Superior temporal gyrus (tissue), 1 donor: ENCODE data around the gene ST13.
"Not testable (repeated sequence)": the region's sequence is repeated elsewhere in the genome, so short reads cannot be mapped to it uniquely, and the experiment has no call there.

Source experiments
- DNase-seq: peaks from one replicate; pipeline ENCODE4 v3.0.0-alpha.2; 2016; ENCODE audit errors: extremely low spot score

The ST13 gene

DNA sequence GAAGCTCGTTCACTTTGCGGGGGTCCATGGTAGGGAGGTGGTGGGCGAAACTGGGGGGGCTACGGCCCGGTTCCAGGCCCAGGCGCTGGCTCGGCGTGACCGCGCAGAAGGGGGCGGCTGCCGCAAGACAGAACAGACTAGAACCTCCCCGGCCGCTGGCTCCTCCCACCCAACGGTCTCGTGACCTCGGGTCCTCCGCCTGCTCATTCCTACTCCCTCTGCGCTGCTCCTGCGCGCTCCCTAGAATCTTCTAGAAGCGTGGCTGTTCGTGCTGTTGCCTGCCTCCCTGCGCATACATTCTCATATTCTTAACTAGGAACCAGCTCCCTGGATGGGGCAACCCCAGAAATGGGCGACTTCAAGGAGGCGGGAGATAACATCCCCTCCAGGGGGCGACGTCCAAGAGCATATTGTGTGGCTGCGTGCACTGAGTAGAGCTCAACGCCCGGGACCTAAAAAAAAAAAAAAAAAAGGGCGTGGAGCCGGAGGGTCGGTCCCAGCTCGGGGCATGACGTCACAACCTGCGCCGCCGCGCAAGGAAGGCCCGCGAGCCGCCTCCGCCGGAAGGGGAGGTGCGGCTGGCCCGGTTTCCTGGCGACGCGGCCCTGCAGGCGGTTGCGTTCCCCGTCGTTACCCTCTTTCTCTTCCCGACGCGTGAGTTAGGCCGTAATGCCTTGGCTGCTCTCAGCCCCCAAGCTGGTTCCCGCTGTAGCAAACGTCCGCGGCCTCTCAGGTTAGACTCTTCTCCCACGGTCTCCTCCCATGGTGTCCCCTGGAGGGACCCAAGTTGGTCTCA lies at the start of gene ST13, which contains the start of gene XPNPEP3:
ST13 (minus strand) TSS at position 127 of the 796 bp plus-strand sequence; CDS start at position 28, 99 bp downstream.
XPNPEP3 (plus strand) TSS at position 636 of the 796 bp plus-strand sequence; CDS start at position 670, 34 bp downstream.
- peak; percentile 97 for DNase-seq

DNA sequence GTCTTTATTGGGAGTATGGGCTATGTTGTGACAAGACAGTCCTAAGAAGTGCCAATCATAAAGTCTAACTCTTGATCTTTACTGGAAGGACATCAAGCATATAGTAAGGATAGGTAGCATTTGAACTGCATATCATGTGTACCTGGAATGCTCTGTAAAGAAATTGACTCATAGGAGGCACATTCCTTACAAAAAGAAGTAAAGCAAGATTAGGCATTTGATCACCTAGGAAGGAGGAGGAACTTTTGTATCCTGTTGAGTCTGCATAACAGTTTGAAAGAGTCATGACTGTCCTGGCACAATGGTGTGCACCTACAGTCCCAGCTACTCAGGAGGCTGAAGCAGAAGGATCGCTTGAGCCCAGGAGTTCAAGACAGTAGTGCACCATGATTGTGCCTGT lies 47.7 kb upstream of the ST13 start:
- DNase-seq = no peak

DNA sequence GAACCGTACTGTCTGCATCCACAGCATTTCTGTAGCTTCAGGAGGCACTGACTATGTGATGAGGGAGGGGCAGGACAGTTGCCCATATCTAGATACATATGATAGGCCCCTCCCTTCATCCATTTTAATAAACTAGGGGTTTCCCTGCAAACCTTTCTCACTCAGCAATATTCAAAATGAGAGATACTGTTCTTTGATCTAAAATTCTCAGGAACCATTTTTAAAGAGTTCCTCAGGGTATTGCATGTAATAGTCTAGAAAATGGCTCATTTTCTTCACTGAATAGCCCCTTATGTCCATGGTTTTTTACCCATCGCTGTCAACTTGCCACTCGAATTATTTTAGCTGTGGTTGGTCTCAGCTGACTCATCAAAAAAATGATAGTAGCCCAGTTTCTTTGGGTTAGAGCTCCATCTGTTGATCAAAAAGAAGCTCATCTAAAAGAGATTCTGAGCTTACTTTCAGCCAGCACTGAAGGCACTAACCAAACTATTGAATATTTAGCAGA lies 42.5 kb upstream of the ST13 start:
- peak; percentile 85 for DNase-seq

DNA sequence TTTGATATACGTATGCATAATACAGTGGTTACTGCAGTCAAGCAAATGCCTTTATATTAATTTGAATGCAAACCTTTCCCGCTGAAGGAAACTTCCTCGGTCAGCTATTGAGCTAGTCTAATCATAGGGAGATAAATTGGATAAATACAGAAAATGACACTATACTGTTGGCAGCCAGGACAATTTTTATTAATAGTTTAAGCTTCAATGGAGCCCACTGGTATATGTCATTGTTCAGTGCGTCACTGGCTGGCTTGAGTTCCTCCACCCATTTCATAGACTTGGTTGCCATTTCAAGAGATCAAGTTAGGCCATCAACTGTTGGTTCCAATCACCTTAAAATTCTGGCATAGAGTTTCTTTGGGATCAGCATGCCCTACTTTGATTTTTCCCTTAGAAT lies 38.0 kb upstream of the ST13 start:
- DNase-seq = no peak

DNA sequence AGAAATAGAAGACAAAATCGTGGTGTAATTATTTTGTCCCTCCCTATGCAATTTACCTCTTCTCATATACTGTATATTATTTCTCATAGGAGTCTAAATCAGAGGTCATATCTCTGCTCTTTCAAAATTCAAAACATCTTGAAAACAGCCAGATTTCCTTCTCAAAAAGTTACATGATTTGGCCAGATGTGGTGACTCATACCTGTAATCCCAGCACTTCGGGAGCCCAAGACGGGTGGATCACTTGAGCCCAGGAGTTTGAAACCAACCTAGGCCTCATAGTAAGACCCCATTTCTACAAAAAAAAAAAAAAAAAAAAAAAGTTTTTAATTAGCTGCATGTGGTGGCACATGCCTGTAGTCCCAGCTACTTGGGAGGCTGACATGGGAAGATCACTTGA lies 34.4 kb upstream of the ST13 start:
- DNase-seq = no peak

DNA sequence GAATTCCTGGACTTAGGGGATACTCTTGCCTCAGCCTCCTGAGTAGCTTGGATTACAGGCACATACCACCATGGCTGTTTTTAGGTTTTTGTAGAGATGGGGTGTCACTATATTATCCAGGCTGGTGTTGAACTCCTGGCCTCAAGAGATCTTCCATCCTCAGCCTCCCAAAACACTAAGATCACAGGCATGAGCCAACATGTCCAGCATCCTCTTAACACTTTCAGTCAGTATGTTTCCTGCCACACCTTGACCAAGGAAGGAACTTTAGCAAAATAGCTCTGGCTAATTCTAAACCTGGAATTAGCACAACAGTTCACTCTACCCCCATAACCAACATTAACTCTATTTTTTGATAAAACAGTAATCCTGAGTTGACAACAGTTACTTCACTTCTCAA lies 32.7 kb upstream of the ST13 start:
- no peak for DNase-seq

DNA sequence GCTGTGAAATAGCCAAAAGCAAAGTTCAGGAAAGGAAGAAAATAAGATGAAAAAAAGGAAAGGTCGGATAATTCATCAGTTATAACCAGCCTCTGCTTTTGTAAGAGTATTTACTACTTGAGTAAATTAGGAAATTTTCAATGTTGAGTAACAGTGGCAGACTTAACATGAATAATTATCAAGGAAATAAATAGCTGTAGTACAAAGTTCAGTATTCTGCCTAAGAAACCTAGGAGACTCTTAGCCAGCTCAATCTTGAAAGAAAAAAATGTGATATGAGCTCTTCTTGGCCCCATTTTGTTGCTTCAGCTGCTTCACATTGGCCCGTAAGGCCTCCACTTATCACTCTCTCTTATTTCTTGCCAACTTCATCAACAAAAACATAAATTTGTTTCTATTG lies 22.5 kb upstream of the ST13 start:
- no peak for DNase-seq

DNA sequence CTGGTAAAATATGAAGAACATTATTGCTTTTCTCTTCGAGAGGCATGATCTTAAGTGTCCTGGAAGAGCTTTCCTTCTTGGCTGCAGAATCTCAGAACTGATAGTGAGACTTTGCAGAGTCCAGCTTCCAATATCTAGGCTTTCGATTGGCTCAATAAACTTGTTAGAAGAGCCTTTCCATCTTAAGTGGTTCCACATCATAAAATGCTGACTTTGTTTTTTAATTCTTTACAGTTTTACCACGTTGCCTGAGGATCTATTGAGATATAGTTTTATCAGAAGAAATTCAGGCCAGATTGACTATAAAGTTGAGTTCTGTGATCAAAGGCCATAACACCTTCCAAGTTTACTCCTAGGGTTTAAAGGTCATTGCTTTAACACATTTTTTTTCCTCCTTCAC lies 21.0 kb upstream of the ST13 start:
- DNase-seq = no peak

DNA sequence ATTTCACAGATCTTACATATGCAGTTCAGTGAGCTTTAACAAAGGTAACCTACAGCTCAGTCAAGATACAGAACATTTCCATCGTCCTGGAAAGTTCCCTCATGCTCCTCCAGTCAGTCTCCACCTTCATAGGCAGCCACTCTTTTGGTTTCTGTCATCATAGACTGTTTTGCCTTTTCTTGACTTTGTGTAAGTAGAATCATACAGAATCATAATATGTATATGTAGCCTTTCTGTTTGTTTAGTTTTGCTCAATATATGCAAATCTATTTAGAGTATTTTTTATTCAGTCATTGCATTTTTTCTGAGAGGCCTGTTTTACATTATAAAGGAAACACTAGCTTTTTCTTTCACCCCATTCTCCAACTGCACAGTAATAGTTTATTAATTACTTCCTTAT lies 20.5 kb upstream of the ST13 start:
- no peak for DNase-seq

DNA sequence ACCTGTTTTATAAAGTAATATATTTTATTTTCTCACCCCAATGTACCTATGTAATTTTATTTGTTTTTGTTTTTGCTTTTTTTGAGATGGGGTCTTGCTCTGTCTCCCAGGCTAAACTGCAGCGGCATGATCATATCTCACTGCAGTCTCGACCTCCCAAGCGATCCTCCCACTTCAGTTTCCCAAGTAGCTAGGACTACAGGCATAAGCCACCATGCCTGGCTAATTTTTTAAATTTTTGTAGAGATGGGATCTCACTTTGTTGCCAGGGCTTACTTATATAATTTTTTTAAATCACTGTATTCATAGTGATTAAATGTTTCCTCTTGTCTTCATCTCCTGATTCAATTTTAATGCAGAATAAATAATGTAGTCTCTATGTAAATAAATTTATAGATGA lies 18.7 kb upstream of the ST13 start:
- no peak for DNase-seq

DNA sequence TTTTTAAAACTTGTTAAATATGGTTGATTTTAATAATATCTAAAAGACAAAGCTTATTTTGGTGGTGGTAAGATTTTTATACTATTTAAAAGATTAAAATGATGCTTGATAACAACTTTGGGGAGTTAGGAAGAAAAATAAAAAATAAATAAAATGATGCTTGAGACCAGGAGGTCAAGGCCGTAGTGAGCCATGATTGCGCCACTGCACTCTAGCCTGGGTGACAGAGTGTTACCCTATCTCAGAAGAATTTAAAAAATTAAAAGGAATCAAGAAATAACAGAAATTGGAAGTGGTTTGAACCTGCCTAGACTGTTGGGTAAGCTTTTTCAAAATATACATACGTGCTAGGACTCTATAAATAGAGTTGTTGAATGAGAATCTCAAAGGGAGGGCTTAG lies 17.6 kb upstream of the ST13 start:
- no peak for DNase-seq

DNA sequence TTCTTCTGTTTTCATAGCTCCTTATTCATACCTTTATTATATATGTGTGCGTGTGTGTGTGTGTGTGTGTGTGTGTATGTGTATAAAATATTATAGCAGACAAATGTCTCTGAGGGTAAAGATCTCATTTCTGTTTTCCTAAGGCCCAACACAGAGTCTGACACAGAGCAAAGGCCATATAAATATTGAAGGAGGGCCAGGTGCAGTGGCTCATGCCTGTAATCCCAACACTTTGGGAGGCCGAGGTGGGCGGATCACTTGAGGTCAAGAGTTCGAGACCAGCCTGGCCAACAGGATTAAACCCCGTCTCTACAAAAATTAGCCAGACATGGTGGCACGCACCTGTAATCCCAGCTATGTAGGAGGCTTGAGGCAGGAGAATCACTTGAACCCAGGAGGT lies 11.9 kb upstream of the ST13 start:
- not testable (repeated sequence) for DNase-seq

DNA sequence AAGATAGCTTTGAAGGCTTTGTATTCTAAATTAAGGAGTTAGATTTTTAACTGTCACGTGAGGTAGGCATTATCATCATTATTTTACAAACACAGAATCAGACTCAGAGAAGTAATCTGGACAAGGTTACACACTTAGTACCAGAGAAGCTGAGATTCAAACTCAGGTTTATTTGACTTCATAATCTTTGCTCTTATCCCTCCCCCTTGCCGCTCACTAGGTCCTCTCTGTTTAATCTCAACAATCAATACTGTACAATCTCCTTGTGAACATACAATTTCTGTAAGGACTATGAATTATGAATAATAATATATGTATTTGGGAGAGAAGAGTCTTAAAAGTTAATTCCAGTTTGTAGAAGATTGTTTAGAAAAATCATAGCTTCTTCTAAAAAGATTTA lies 10.7 kb upstream of the ST13 start:
- DNase-seq = no peak

DNA sequence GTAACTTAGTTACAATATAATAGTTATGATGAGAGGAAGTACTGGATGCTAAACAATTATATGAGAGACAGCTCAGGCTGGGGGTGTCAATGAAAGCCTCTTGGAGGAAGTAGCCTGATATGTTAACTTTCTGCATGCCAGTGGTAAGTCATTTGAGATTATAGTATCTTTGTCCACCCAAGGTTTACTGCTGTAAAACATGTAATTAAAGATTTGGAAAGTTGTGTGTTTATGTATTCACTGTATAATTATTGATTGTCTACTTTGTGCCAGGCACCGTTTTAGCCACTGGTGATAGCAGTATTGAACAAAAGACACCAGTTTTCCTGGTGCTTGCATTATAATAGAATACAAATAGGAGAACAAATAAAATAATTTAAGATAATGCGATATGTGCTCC lies 6.1 kb upstream of the ST13 start:
- DNase-seq = no peak

DNA sequence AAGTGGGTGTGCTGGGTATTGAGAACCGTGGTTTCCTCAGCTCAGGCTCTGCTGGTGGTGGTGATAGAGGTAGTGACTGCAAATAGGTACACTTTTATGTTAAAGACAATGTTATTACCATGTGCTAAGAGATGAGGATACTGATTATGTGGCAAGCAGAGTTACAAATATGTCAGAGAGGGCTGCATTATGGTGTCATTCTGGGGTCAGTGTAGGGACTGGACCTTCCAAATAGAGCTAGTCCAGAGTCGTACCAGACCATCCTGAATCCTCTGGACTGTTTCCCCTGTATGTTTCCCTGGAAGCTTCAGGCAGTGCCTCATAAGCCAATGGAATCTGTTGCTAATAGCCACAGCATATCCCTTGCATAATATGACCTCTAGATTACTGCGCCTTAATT lies 5.6 kb upstream of the ST13 start, which contains the start of gene DNAJB7:
DNAJB7 (minus strand) TSS at position 101 of the 400 bp plus-strand sequence. CDS start 119 bp downstream, outside the sequence.
- DNase-seq = no peak

DNA sequence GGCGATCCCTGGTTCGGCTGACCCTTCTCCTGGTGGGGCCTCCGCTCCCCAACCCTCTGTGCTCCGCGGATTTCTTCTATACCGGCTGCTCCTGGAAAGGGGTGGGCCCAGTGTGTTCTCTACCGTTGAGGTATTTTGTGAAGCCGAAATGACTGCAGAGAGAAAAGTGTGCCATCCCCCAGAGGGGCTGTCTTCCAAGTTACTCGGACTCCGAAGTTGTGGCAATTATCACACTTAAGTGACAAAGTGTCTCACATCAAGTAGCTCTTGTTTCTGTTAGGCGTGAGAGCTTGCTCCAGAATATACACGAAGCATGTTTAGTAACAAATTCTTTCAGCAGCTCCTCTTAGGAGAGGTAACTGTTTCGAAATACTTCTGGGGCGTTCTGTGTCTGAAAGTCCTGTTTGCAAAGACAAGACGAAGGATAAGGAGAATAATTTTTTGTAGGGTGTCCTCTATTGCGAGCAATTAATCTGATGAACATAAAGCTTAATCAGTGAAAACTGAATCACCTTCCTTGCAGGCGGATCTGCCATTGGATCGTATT lies 943 bp upstream of the ST13 start:
- DNase-seq = no peak

DNA sequence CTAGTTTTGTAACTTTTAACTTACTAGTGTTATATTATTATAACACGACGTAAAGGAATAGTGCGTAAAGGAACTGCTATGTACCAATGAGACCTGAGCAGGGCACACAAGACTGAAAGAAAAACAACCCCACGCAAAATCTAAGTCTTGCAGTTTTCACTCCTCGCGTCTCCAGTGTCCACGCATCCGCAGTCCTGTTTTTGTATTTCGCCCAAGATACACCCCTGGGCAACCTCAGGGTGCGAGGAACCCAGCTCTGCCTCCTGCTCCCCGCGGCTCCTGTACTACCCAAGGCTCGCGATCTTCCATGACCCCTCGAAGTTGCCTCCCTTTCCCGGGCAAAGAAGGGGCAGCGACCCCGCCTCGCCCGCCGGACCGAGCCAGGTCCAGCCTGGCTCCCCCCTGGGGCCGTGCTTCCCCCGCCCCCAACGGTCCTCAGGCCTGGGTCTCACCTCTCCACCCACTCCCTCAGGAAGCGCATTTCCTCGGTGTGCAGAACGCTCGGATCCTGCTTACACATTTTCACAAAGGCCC lies 393 bp downstream of the ST13 start:
- peak; percentile 49 for DNase-seq

DNA sequence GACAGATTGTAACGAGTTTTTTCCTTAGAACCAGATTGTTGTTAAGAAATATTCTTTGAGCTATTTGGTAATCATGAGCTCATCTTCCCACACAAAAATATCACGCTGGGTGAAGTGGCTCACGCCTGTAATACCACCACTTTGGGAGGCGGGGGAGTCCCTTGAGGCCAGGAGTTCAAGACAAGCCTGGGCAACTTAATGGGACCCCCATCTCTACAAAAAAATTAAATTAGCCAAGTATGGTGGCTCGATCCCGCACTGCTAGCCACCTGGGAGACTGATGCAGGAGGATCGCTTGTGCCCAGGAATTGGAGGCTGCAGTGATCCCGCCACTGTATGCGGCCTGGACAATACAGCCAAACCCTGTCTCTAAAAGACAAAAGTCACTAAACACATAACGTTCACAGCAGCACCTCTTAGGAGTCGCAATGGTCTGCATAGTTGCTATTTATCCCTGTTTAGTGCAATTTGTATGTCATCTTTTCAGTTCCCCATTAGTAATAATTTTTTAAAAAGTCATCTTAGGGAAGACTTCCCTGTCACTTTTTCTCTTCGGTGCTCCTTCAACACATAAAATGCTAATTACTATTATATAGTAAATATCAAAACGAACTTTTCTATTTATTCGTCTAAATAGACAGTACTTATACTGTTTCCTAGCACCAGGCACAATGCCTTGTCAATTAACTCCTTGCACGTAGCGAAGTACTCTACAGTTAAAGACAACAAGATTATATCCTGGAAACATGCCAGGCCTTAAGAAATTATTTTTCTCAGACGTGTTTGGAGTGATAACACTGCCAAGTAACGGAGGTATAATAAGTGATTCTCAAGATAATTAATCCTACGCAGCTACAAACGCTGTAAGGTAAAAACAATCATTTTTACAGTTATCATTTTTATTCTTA lies 1.1 kb downstream of the ST13 start:
- DNase-seq = no peak

DNA sequence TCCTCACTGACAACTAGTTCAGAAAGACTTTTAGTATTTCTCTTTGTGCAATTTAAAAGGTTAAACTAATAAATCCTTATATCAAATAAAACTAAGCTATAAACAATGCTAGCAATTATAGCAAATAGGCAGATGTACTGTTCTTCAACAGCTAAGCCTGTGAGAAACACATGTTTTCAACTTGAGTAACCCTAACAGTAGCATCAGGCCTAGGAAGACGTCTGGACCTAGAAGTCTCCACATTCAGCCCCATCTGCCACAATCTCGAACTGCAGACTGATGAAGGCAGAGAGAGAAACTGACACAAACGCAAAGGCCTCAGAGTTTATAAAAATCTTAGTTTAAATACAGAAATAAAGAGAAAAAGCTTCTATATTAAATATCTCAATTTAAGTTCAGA lies 2.5 kb downstream of the ST13 start:
- peak; percentile 47 for DNase-seq

DNA sequence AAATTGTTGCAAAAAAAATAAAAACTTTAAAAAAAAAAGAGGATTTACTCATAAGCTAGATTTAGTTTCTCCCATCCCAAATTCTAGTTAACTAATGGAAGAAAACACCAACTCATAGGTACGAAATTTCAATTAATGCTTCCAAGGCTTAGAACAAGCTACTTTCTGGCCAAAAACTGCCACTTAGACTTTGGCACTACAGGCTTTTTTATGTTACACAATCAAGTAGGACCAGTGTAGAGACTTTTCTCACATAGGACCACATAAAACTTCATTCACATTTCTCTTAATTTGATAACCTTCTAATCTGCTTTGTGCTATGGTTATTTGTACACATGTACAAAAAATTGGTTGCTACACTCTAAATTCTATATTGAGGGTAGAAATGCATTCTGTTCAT lies 3.1 kb downstream of the ST13 start:
- no peak for DNase-seq

DNA sequence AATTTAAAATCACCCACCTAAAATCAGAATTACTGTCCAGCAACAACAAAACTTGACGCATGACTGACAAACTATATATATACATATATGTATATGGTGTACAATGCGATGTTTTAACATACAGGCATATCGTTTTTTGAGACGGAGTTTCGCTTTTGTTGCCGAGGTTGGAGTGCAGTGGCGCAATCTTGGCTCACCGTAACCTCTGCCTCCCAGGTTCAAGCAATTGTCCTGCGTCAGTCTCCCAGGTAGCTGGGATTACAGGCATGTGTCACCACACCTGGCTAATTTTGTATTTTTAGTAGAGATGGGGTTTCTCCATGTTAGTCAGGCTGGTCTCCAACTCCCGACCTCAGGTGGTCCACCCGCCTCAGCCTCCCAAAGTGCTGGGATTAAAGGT lies 10.6 kb downstream of the ST13 start:
- not testable (repeated sequence) for DNase-seq

DNA sequence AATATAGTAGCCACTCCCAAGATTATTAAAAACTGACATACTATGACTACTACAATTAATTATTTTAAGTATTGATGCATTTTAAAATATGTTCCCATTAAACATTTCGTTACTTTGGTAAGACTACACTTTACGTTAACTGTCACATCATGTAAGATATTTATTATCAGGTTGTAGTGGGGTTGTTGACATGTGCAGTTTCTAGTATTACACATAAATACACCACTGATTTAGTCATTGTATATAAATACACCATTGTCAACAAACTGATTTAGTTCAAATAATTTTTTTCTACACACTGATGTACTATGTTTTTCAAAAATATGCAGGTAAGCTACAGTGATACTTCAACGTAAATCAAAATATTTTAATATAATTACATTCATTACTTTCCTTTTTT lies 11.5 kb downstream of the ST13 start:
- no peak for DNase-seq
